Stimulated activated CD4-positive, alpha-beta T cell treated with anti-CD3 and anti-CD28 coated beads, Interleukin-12 subunit alpha, Interleukin-12 subunit beta, amount 100 ng/mL, for 4 hours (primary cell): Measurements from ENCODE around the gene FOXL1.

ENCODE experiments used
- DNase-seq: peaks from one replicate; pipeline ENCODE4 v3.0.0-alpha.2; 2020

The FOXL1 gene

DNA sequence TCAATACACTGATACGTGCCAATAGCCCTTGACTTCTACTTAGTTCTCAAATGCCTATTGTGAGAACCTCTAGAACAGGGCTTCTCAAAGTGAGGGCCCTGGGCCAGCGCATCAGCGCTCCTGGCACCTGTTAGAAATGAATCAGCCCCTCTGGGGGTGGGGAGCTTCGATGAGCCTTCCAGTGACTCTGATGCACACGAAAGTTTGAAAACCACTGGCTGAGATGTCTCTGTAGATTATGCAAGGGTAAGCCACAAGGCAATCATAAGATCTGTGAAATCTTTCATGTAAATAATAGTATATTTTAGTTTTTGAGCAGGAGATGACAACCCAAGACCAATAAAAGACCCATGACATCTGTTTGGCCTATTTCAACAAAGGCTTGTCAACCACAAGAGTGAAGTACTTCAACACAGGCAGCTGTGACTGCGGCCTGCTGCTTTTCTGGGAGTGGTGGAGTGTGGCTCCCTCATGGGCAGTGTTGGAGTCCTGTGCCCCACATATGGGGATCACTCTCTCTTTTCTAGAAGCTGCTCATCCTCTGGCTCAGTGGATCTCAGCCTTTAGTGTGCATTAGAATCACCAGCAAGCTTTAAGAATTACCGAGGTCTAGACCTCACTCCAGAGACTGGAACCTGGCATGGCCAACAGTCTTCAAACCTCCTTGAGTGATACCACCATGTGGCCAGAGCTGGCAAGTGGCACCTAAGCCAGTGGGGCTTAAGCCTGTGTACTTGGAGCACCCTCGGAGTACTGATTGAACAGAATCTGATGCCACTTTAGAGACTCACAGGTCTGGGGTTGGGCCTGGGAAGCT lies 29.1 kb upstream of the FOXL1 start:
- DNase-seq: no peak

DNA sequence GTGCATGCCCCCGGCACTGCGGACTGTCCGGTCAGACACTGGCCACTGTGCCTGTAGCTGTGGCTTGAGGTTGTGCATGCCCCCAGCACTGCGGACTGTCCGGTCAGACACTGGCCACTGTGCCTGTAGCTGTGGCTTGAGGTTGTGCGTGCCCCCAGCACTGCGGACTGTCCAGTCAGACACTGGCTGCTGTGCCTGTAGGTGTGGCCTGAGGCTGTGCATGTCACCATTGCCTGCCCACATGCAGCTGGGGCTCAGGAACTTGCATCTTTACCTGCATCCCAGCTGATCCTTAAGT lies 28.5 kb upstream of the FOXL1 start:
- no peak for DNase-seq

DNA sequence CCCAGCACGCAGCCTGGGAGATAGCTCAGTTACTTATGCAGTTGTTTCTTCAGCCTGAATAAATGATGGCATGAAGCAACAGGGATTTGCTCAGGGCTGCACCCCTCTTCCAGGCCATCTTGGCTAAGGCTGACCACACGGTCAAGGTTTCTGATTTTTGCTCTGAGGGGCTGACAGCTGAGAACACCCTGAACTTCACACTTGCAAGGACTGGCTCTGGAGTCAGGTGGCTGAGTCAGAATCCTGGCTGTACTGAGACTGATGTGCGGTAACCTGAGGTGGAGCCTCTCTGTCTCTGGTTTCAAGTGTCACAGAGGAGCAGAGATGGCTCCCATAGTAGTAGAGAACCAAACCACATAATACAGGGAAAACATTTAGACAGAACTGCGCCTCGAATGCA lies 28.1 kb upstream of the FOXL1 start:
- DNase-seq: no peak

DNA sequence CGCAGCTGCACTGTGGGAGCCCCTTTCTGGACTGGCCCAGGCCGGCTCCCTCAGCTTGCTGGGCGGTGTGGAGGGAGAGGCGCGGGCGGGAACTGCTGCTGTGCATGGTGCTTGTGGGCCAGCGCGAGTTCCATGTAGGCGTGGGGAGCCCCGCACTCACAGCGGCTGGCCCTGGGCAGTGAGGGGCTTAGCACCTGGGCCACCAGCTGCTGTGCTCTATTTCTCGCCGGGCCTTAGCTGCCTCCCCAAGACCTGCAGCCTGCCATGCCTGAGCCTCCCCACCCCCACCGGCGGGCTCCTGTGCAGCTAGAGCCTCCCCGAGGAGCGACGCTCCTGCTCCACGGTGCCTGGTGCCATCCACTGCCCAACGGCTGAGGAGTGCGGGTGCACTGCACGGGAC lies 25.0 kb upstream of the FOXL1 start:
- no peak for DNase-seq

DNA sequence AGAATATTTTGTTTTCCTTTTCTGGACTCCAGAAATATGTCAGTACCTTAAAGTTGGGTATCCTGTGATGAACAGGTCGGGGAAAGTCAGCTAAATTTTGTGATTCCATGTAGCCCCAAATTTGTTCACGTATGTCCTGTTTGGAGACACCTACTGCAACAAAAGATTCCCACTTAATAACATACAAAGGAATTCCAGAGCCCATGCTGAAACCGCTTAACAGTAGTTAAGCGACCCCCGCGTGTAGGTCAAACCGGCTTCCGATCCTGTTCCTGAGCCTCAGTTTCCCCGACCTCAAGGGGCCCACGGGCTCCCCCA lies 23.8 kb upstream of the FOXL1 start:
- no peak for DNase-seq

DNA sequence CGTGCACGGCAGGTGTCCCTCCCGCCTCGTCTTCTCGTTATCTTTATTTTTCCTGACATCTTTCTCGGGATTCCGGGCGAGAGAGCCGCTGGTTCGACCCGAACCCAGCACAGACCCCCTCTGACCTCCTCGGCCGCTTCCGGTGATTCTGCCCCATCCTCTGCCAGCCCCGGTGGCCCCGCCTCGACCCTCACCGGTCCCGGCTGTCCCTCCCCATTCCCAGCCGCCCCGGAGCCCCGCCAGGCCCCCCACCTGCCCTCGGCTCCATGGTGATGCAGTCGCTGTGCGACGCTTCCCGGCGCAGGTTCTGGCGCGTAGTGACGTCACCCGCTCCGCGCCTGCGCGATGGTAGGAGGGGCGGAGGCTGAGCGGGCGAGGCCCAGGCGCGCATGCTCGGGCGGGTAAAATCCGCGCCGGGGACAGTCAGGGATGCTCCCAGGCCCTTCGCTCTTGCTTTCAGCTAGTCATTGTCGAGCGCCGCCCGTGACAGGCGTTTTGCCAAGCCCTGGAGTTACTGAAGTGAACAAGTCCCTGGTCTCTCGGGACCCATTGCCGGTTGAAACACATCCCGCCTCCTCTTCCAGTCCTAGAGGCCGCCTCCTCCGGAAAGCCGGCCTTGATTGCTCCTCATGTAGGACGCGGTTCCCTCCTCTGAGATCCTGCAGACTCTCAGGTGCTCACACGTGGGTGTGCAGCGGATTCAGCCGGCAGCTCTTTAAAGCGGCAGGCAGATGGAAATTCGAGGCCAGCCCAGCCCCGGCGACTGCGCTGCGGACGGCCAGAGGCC lies 23.2 kb upstream of the FOXL1 start, which contains the start of gene MTHFSD:
TSS of gene MTHFSD (minus strand) at position 319 of the 787 bp plus-strand sequence. CDS start at position 268, 51 bp downstream.
- DNase-seq: peak; percentile 96

DNA sequence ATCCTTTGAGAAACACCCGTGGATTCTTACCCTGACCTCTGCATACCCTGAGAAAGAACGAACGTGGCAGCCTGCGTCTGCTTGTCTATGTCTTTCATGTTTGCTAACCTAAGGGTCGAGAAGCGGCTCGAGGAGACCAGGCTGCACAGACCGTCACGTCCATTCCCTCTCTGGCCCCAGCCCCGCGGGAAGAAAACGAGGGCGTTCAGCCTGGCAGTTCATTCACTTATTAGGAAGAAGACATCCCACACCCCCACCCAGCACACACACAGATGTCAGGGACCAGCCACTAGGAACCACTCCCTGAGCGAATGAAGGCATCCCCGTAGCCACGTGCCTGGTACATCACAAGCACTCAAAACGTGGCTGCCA lies 22.7 kb upstream of the FOXL1 start:
- no peak for DNase-seq

DNA sequence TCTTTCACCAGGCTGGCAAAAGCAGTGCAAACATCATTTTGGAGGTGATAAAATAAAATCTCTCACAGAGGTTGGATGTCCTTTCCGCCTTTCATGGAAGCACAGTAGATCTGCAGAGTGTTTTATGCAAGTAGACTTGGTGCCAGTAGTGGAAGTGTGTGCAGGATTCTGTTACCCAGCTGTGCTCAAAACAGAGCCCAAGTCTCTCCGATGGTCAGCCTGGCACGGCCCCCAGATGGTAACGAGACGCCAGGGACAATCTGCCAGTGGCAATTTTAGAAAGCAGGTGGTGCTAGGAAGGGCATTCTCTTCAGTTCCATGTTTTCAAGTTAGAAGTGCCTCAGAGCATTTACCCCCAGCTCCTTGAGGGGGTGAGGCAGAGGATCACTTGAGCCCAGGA lies 21.8 kb upstream of the FOXL1 start:
- DNase-seq: no peak

DNA sequence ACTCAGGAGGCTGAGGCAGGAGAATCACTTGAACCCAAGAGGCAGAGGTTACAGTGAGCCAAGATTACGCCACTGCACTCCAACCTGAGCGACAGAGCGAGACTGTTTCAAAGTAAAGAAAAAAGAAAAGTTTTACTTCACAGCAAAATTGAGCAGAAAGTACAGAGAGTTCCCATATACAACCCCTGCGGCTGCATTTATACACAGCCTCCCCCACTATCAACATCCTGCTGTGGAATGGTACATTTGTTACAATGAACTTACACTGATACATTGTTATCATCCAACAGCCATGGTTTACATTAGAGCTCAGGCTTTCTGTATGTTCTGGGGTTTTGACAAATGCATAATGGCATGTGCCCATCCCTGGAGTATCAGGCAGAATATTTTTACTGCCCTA lies 20.8 kb upstream of the FOXL1 start:
- DNase-seq: no peak

DNA sequence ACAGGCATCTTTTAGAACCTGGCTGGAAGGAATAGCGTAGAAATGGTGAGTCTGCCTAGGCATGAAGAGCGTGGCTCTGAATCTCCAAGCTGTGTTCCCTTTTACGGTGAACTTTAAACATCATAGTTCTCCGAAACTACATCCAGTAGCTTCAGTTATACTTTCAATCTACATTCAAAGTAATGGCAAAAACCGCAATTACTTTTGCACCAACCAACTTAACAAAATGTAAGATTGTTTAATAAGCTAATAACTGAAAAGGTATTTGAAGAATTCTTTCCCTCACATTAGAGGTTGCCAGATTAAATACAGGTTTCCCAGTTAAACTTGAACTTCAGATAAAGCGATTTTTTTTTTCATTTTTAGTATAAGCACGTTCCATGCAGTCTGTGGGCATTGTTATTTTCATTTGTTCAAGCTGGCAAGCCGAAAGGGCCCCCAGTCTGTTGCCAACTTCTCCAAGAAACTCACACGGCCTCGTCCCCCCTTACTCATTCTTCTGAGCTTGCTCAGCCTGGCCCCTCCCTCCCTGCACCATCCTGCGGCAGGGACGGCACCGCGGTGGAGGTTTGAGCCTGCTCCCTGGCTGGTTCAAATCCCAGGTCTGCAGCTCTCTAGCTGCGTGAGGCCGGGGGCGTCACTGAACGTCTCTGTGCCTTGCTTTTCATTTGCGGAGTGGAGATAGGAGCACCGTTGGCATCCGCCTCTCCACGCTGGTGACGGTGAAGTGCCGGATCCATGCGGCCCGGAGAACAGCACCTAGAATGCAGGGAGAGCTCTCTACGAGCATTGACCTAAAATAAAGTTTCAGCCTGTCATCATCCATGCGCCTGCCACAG lies 19.8 kb upstream of the FOXL1 start:
- DNase-seq: no peak

DNA sequence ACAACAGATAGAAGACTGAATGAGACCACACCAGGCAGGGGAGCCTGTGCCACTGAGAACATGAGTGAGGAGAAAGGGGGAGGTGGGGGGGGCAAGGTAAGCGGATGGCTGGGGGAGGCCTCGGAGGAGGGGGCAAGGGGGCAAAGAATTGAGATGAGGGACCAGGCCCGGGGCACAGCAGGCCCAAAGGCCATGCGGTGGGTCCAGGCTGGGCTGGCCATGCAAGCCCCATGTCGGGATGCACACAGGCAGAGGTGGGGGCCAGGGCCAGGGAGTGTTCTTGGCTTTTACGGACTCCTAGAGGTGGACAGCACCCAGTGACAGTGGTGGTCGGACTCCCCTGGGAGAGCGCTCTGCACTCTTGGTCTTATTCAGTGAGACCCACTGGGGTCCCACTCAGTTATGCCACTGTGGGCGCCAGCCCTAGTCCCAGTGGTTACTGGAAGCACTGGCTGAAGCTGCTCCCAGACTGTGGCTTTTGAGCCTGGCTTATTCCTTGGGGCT lies 18.5 kb upstream of the FOXL1 start:
- DNase-seq: no peak

DNA sequence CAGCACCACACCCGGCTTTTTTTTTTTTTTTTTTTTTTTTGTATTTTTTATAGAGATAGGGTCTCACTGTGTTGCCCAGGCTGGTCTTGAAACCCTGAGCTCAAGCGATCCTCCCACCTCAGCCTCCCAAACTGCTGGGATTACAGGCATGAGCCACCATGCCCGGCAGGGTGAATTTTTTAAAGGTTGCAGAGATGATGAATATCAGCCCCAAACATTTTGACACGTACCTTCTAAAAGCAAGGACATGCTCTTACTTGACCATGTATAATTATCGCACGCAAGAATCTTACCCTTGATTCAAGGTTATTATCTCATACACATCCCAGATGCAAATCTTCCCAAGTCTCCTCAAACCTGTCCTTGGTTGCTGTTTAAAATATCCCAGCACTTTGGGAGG lies 16.0 kb upstream of the FOXL1 start:
- DNase-seq: no peak

DNA sequence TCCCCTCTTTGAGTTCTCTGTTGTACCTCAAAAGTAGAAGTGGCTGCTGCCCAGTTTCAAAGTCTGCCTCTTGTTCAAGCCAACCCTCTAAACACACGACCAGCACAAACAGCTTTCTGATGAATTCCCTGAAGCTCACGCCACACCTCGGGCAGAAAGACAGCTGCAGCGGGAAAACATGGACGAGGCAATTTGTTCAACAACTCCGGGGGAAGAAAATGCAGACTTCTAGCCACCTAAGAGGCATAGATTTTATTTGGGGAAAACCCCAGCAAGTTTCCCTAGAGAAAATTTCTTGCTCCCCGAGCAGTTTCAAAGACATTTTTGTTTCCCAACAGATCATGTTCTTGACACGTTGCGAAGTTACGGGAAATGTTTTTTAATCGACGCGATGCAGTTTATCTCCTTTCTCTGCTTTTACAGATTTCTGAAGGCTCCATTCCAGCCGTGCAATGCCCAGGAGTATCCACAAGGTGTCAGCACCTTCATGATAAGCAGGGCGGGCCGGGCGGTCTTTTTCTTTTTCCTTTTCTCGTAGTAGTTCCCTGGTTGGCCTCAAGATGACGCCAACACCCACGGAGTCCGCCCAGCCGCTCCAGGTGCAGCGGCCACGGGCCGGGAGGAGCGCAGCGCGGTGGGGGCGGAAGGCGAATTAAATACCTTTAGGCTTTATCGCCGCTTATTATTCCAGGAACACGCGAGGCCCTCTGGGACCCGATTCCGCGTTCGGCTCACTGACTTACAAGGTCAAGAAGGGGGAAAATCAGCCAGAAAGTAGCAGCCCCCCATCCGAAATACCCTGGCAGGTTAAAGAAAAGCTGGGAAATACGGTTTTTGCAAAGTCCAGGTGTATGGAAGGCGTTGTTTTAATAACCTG lies 14.6 kb upstream of the FOXL1 start:
- peak; percentile 80 for DNase-seq

DNA sequence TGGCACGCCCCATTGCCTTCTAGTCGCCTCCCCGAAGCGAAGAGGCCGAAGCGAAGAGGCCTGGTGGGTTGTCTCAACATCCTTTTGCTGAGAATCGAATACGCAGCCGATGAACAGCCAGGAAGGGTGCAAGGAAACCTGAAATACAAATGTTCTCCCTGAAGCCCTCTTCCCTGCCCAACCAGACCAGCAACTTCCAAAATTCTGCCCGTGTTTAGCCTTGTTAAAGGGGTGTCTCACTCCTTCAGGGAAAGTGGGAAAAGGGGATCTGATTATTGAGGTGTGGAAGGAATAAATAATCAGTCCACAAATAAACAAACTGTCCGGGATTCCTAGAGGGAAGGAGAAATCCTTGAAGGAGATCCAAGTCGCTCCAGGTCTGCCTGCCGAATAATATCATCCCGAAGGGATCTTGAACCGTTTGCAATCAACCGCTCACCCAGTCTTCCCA lies 13.1 kb upstream of the FOXL1 start:
- no peak for DNase-seq

DNA sequence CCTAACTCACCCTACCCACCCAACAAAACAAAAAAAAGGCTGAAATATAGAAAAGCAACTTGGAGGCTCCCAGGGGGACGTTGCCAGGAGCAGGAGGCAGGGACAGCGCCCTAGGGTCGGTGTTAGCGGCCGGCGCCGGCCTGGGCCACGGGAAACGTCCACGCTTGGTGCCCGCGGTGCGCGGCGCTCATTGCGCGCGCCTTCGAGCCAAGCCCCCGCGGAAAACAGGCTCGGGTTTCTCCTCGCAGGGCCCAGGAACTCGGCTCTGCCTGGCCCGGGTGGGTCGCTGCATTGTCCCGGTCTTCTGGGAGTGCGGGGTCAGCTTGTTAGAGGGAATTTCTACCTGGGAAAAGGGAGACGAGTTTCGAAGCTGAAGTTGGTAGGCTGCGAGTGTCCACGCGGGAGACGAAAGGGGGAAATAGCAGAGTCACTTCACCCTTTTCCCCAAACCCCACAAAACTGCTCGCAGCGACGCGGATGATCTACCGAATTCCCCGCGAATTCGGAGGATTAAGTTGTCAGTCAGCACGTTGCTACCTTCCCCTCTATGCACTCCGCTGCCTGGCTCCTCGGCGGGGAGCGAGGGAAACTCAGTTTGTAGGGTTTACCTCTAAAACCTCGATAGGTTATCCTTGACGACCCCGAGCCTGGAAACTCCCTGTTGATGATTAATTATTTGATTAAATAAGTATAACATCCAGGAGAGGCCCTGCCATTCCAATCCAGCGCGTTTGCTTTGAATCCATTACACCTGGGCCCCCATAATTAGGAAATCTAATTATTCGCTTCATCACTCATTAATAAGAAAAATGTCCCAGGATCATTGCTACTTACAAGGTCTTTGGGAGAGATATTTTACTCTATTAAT lies 12.5 kb upstream of the FOXL1 start:
- no peak for DNase-seq

DNA sequence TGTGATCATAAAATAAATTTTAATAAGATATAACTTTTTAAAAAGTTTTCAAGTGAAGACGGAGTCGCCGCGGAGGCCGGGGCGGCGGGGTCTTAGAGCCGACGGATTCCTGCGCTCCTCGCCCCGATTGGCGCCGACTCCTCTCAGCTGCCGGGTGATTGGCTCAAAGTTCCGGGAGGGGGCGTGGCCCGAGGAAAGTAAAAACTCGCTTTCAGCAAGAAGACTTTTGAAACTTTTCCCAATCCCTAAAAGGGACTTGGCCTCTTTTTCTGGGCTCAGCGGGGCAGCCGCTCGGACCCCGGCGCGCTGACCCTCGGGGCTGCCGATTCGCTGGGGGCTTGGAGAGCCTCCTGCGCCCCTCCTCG lies 11.8 kb upstream of the FOXL1 start, which contains the start of gene FOXC2:
TSS of gene FOXC2 (plus strand) at position 229 of the 365 bp plus-strand sequence. CDS start 507 bp downstream, outside the sequence.
- peak; percentile 54 for DNase-seq

DNA sequence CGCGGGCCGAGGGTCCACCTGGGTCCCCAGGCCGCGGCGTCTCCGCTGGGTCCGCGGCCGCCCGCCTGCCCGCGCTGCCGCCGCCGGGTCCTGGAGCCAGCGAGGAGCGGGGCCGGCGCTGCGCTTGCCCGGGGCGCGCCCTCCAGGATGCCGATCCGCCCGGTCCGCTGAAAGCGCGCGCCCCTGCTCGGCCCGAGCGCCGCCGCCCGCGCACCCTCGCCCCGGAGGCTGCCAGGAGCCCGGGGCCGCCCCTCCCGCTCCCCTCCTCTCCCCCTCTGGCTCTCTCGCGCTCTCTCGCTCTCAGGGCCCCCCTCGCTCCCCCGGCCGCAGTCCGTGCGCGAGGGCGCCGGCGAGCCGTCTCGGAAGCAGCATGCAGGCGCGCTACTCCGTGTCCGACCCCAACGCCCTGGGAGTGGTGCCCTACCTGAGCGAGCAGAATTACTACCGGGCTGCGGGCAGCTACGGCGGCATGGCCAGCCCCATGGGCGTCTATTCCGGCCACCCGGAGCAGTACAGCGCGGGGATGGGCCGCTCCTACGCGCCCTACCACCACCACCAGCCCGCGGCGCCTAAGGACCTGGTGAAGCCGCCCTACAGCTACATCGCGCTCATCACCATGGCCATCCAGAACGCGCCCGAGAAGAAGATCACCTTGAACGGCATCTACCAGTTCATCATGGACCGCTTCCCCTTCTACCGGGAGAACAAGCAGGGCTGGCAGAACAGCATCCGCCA lies 11.2 kb upstream of the FOXL1 start:
- DNase-seq: no peak

DNA sequence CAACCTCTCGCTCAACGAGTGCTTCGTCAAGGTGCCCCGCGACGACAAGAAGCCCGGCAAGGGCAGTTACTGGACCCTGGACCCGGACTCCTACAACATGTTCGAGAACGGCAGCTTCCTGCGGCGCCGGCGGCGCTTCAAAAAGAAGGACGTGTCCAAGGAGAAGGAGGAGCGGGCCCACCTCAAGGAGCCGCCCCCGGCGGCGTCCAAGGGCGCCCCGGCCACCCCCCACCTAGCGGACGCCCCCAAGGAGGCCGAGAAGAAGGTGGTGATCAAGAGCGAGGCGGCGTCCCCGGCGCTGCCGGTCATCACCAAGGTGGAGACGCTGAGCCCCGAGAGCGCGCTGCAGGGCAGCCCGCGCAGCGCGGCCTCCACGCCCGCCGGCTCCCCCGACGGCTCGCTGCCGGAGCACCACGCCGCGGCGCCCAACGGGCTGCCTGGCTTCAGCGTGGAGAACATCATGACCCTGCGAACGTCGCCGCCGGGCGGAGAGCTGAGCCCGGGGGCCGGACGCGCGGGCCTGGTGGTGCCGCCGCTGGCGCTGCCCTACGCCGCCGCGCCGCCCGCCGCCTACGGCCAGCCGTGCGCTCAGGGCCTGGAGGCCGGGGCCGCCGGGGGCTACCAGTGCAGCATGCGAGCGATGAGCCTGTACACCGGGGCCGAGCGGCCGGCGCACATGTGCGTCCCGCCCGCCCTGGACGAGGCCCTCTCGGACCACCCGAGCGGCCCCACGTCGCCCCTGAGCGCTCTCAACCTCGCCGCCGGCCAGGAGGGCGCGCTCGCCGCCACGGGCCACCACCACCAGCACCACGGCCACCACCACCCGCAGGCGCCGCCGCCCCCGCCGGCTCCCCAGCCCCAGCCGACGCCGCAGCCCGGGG lies 10.4 kb upstream of the FOXL1 start:
- DNase-seq: no peak
